Right hindlimb (tissue), 1 donor: ENCODE results near the gene CRYBG1.

ENCODE experiments used
- DNase-seq: peaks from one replicate; pipeline ENCODE4 v3.0.0-alpha.2; 2018

CRYBG1 gene

GRCh38 chr6:106430466-106430865 lies 69.9 kb downstream of the CRYBG1 start:
- no peak for DNase-seq

- no peak for DNase-seq
Observed at GRCh38 chr6:106431405-106431804, 70.9 kb downstream of the CRYBG1 start.

GRCh38 chr6:106431972-106432371 lies 71.5 kb downstream of the CRYBG1 start:
- no peak for DNase-seq

- no peak for DNase-seq
Observed at GRCh38 chr6:106434530-106434929, 74.0 kb downstream of the CRYBG1 start.

- no peak for DNase-seq
Observed at GRCh38 chr6:106439459-106439858, 78.9 kb downstream of the CRYBG1 start.

- no peak for DNase-seq
Observed at GRCh38 chr6:106440546-106440945, 80.0 kb downstream of the CRYBG1 start.

- no peak for DNase-seq
Observed at GRCh38 chr6:106442395-106442794, 81.9 kb downstream of the CRYBG1 start.

- DNase-seq: no peak
Observed at GRCh38 chr6:106444777-106445507, 84.4 kb downstream of the CRYBG1 start.

- no peak for DNase-seq
Observed at GRCh38 chr6:106445508-106445878, 85.0 kb downstream of the CRYBG1 start.

GRCh38 chr6:106446287-106446885 lies 85.9 kb downstream of the CRYBG1 start:
- no peak for DNase-seq

- no peak for DNase-seq
Observed at GRCh38 chr6:106446983-106447382, 86.5 kb downstream of the CRYBG1 start.

GRCh38 chr6:106448000-106448426 lies 87.5 kb downstream of the CRYBG1 start:
- peak; percentile 26 for DNase-seq

- DNase-seq: no peak
Observed at GRCh38 chr6:106450653-106451052, 90.1 kb downstream of the CRYBG1 start.

- DNase-seq: no peak
Observed at GRCh38 chr6:106451439-106451838, 90.9 kb downstream of the CRYBG1 start.

GRCh38 chr6:106452628-106453027 lies 92.1 kb downstream of the CRYBG1 start:
- no peak for DNase-seq

- DNase-seq: no peak
Observed at GRCh38 chr6:106453756-106454367, 93.3 kb downstream of the CRYBG1 start.

GRCh38 chr6:106456756-106457155 lies 96.2 kb downstream of the CRYBG1 start:
- DNase-seq: no peak

GRCh38 chr6:106458021-106458986 lies 97.8 kb downstream of the CRYBG1 start:
- no peak for DNase-seq

- no peak for DNase-seq
Observed at GRCh38 chr6:106460481-106460880, 100.0 kb downstream of the CRYBG1 start.

- DNase-seq: no peak
Observed at GRCh38 chr6:106461084-106461483, 100.6 kb downstream of the CRYBG1 start.

- DNase-seq: no peak
Observed at GRCh38 chr6:106462923-106463557, 102.5 kb downstream of the CRYBG1 start.

- DNase-seq: no peak
Observed at GRCh38 chr6:106466211-106466610, 105.7 kb downstream of the CRYBG1 start.

GRCh38 chr6:106468935-106469334 lies 108.4 kb downstream of the CRYBG1 start:
- DNase-seq: no peak
